ENCODE results near the gene UNC5C. TPM values are rescaled to one million over a fixed set of nuclear protein-coding genes. Genes with fewer than 3 reads are reported as not detected.

UNC5C gene
- total RNA-seq, 2 experiments from 2014 or later: not detected

DNA sequence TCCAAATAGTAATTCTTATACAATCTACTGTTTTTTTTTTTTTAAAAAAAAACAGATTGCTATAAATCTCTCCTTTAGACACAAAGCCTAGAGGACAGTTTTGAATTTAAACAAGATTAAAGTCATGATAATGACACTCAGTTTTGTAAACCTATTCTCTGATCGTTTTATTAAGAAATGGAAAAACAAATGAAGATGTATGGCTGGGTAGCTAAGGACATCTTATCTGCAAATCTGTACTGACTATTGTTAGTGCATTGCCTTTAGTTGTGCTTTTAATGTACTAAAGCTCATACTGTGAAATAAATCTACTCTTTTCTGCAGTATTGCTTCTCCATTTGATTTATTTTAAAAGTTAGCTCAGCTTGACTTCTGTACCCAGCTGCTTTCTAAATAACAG, 155.0 kb downstream of the UNC5C start:
- no TSS peak for BruUV-seq (replicated peaks)
- Histone ChIP-seq H3K9me2 (ENCODE audit: insufficient read depth, low read length) (no peaks in the 10 kb centered on the region), H3K27ac (ENCODE audit: low read depth, low read length, poor library complexity, severe bottlenecking) (no peak overlapping the region), H3K4me3 (ENCODE audit: low read depth, low read length, poor library complexity, severe bottlenecking) (no peak overlapping the region), H4K20me1 (ENCODE audit: insufficient read depth, low read length) (no peaks in the 10 kb centered on the region), H3K9me3 (ENCODE audit: low read length) (no peaks in the 10 kb centered on the region), H3K4me1 (ENCODE audit: insufficient read depth, low read length, poor library complexity, severe bottlenecking) (no peaks in the 10 kb centered on the region), H3K4me2 (ENCODE audit: low read length) (no peak overlapping the region), H2AFZ (ENCODE audit: low read length) (no peak overlapping the region), H3K79me2 (ENCODE audit: insufficient read depth, low read depth, low read length) (no peaks in the 10 kb centered on the region), H3K36me3 (ENCODE audit: insufficient read depth, low read length) (no peaks in the 10 kb centered on the region)
- intact Hi-C loops (cut with micrococcal nuclease; ENCODE audit: unreplicated experiment): no loop called here
- POLR2A ChIA-PET: interaction anchor here (0.6 to 0.7 kb wide), 2 partner anchors 44 to 1367 kb away, joined by 3 read pairs; no protein-coding TSS in a partner anchor
- DNase-seq (ENCODE audit: low spot score): no peak
- CTCF ChIA-PET (ENCODE audit: unreplicated experiment): no interaction called here
- no peak for TF ChIP-seq EZH2phosphoT487 (IDR thresholded peaks at IDR 0.05; ENCODE audit: borderline replicate concordance, low read depth, low read length)
- TF ChIP-seq CTCF (conservative IDR thresholded peaks at IDR 0.05; ENCODE audit: low read length): no peak

DNA sequence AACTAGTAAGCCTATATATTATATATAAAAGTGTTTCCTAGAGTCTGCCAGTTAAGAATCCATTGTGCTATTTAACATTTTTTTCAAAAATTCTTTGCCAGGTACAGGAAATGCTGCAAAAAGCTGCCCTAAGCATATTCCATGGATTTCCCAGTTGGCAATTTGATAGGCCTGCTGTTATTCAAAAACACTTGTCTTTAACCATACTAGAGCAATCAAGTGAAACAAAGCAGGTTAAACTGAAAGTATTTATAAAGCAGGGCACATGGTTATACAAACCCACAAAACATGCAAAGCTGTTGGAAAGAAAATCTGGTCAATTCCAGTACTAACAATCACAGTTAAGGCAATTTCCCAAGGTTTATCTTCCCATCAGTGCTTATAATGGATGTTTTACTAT, 159.9 kb downstream of the UNC5C start:
- ChIA-PET POLR2A (no interaction called here), CTCF (ENCODE audit: unreplicated experiment) (no interaction called here)
- Histone ChIP-seq H3K4me3 (ENCODE audit: low read depth, low read length, poor library complexity, severe bottlenecking) (no peak overlapping the region), H3K4me2 (ENCODE audit: low read length) (no peak overlapping the region), H3K79me2 (ENCODE audit: insufficient read depth, low read depth, low read length) (no peaks in the 10 kb centered on the region), H3K36me3 (ENCODE audit: insufficient read depth, low read length) (no peaks in the 10 kb centered on the region), H3K9me3 (ENCODE audit: low read length) (no peaks in the 10 kb centered on the region), H3K27ac (ENCODE audit: low read depth, low read length, poor library complexity, severe bottlenecking) (no peak overlapping the region), H2AFZ (ENCODE audit: low read length) (no peak overlapping the region), H4K20me1 (ENCODE audit: insufficient read depth, low read length) (no peaks in the 10 kb centered on the region), H3K4me1 (ENCODE audit: insufficient read depth, low read length, poor library complexity, severe bottlenecking) (no peaks in the 10 kb centered on the region), H3K9me2 (ENCODE audit: insufficient read depth, low read length) (no peaks in the 10 kb centered on the region)
- TF ChIP-seq CTCF (conservative IDR thresholded peaks at IDR 0.05; ENCODE audit: low read length): no peak
- TF ChIP-seq EZH2phosphoT487 (IDR thresholded peaks at IDR 0.05; ENCODE audit: borderline replicate concordance, low read depth, low read length): no peak
- BruUV-seq (replicated peaks): no TSS peak
- intact Hi-C loops (cut with micrococcal nuclease; ENCODE audit: unreplicated experiment): no loop called here
- no peak for DNase-seq (ENCODE audit: low spot score)

DNA sequence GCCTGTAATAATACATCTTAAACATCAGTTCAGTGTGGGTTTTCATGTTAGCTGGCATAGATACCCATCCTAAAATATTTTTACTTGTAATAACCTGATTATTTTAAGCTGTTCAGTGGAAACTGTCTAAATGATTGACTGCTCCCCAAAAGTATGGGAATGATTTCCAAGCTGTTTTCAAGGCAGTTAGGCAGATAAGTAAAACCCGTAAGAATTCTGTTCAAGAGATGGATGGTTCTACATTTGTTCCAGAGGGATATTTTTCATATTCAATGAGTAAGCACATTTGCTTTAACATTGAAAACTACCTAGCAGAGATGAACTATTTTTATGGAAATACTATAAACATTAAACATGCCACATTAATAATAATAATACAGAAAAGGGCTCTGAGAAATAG, 161.1 kb downstream of the UNC5C start:
- Histone ChIP-seq H3K27ac (ENCODE audit: low read depth, low read length, poor library complexity, severe bottlenecking) (no peak overlapping the region), H3K4me1 (ENCODE audit: insufficient read depth, low read length, poor library complexity, severe bottlenecking) (no peaks in the 10 kb centered on the region), H3K79me2 (ENCODE audit: insufficient read depth, low read depth, low read length) (no peaks in the 10 kb centered on the region), H3K9me2 (ENCODE audit: insufficient read depth, low read length) (no peaks in the 10 kb centered on the region), H4K20me1 (ENCODE audit: insufficient read depth, low read length) (no peaks in the 10 kb centered on the region), H3K4me3 (ENCODE audit: low read depth, low read length, poor library complexity, severe bottlenecking) (no peak overlapping the region), H3K4me2 (ENCODE audit: low read length) (no peak overlapping the region), H3K9me3 (ENCODE audit: low read length) (no peaks in the 10 kb centered on the region), H2AFZ (ENCODE audit: low read length) (no peak overlapping the region), H3K36me3 (ENCODE audit: insufficient read depth, low read length) (no peaks in the 10 kb centered on the region)
- BruUV-seq (replicated peaks): no TSS peak
- ChIA-PET POLR2A (interaction anchor here (0.8 kb wide), 1 partner anchor 711 kb away, joined by 3 read pairs; no protein-coding TSS in a partner anchor), CTCF (ENCODE audit: unreplicated experiment) (no interaction called here)
- TF ChIP-seq CTCF (conservative IDR thresholded peaks at IDR 0.05; ENCODE audit: low read length): no peak
- TF ChIP-seq EZH2phosphoT487 (IDR thresholded peaks at IDR 0.05; ENCODE audit: borderline replicate concordance, low read depth, low read length): no peak
- intact Hi-C loops (cut with micrococcal nuclease; ENCODE audit: unreplicated experiment): no loop called here
- DNase-seq (ENCODE audit: low spot score): no peak
